Keratinocyte (primary cell): ENCODE results near the gene HES2. TPM values are rescaled to one million over a fixed set of nuclear protein-coding genes. Genes with fewer than 3 reads are reported as not detected.

Experiments used
- DNase-seq: peaks from one replicate; pipeline ENCODE4 v3.0.0-alpha.2; 2011; ENCODE audit warnings: low read depth, missing footprints, low spot score
- FAIRE-seq: peaks from 2 replicates; lab custom pipeline; 2011; peaks lifted over from hg19 to GRCh38; lab: Jason Lieb, UNC
- H2AFZ ChIP-seq: 2 replicates; pipeline ENCODE4 v1.6.0; 2012; ENCODE audit warnings: low read length, control low read depth, inconsistent platforms; ENCODE audit not compliant: control insufficient read depth
- H3K27ac ChIP-seq: 2 replicates; pipeline ENCODE4 v1.5.1; 2011; ENCODE audit warnings: low read length; ENCODE audit not compliant: control insufficient read depth, insufficient read depth
- H3K27me3 ChIP-seq: 3 replicates; pipeline ENCODE4 v1.6.0; 2011; ENCODE audit warnings: low read length; ENCODE audit not compliant: control insufficient read depth, insufficient read depth; ENCODE audit errors: extremely low read depth
- H3K36me3 ChIP-seq, 2 experiments: 2 replicates in 1 of 2; 3 replicates in 1 of 2; pipeline ENCODE4 v1.5.1; 2011; ENCODE audit warnings: low read length in 2 of 2, mild to moderate bottlenecking in 1 of 2; ENCODE audit not compliant: control insufficient read depth in 2 of 2, insufficient read depth in 2 of 2; ENCODE audit errors: extremely low read depth in 1 of 2
- H3K4me1 ChIP-seq: 3 replicates; pipeline ENCODE4 v1.5.1; 2011; ENCODE audit warnings: low read length; ENCODE audit not compliant: control insufficient read depth, insufficient read depth; ENCODE audit errors: extremely low read depth
- H3K4me2 ChIP-seq: 3 replicates; pipeline ENCODE4 v1.6.0; 2011; ENCODE audit warnings: low read depth, low read length; ENCODE audit not compliant: control insufficient read depth, insufficient read depth; ENCODE audit errors: extremely low read depth
- H3K4me3 ChIP-seq, 3 experiments: fragments of 200-600 bp in 1 of 3; sonication (generic) in 1 of 3; 2 replicates in 2 of 3; 3 replicates in 1 of 3; pipeline ENCODE4 v1.5.1; 2011 to 2016; ENCODE audit warnings: low read length in 3 of 3, mild to moderate bottlenecking in 3 of 3, control low read depth in 2 of 3, inconsistent platforms in 1 of 3, low read depth in 1 of 3, mixed read lengths in 1 of 3, mixed run types in 1 of 3, moderate library complexity in 1 of 3; ENCODE audit not compliant: control insufficient read depth in 2 of 3, insufficient read depth in 2 of 3; ENCODE audit errors: extremely low read depth in 1 of 3
- H3K79me2 ChIP-seq: 2 replicates; pipeline ENCODE4 v1.6.0; 2012; ENCODE audit warnings: low read length; ENCODE audit not compliant: control insufficient read depth, insufficient read depth
- H3K9ac ChIP-seq: 3 replicates; pipeline ENCODE4 v1.6.0; 2011; ENCODE audit warnings: low read length; ENCODE audit not compliant: control insufficient read depth, insufficient read depth; ENCODE audit errors: extremely low read depth
- H3K9me1 ChIP-seq: 3 replicates; pipeline ENCODE4 v1.6.0; 2011; ENCODE audit warnings: low read length; ENCODE audit not compliant: control insufficient read depth, insufficient read depth; ENCODE audit errors: extremely low read depth
- H3K9me3 ChIP-seq: 2 replicates; pipeline ENCODE4 v1.5.1; 2012; ENCODE audit warnings: low read depth, low read length; ENCODE audit not compliant: control insufficient read depth
- H4K20me1 ChIP-seq: 3 replicates; pipeline ENCODE4 v1.6.0; 2011; ENCODE audit warnings: low read length; ENCODE audit not compliant: control insufficient read depth, insufficient read depth; ENCODE audit errors: extremely low read depth
- CTCF ChIP-seq, 3 experiments: IDR thresholded peaks in 1 of 3; conservative IDR thresholded peaks in 1 of 3; optimal IDR thresholded peaks in 1 of 3; 2 replicates in 2 of 3; 3 replicates in 1 of 3; pipeline versions ENCODE3 to v1.5.1; 2011; ENCODE audit warnings: low read length in 3 of 3, mild to moderate bottlenecking in 3 of 3, moderate library complexity in 2 of 3, control low read depth in 1 of 3, inconsistent platforms in 1 of 3; ENCODE audit not compliant: insufficient read depth in 2 of 3; ENCODE audit errors: extremely low read depth in 1 of 3
- EZH2 ChIP-seq: IDR thresholded peaks from one replicate; pipeline ENCODE4 v1.6.1; 2012; ENCODE audit warnings: inconsistent platforms, mild to moderate bottlenecking, low read length, moderate library complexity
- dilution Hi-C: fragments of 300-500 bp; cut with MboI; formaldehyde crosslinking; loops from one replicate; pipeline ENCODE4 v1.7.0; 2020; ENCODE audit warnings: low sequenced_read_pairs; ENCODE audit not compliant: extremely low pct_ligation_motif_present
- polyA plus RNA-seq, 5 experiments: library from polyadenylated mRNA; depleted of rRNA in 3 of 5; stranded (reverse) in 3 of 5; stranded (forward) in 1 of 5; unstranded in 1 of 5; fragments of >200 nt; gene quantifications; 1 replicate in 1 of 5; 2 replicates in 3 of 5; 3 replicates in 1 of 5; pipeline versions ENCODE4 v1.2.1 to v1.2.3, GENCODE V29; 2011 to 2012; ENCODE audit warnings: missing spikeins in 2 of 5, low read depth in 1 of 5, low replicate concordance in 1 of 5

The HES2 gene
- polyA plus RNA-seq, 1 donor (not counting 4 experiments of a cell fraction or from before 2014, with no cell fraction given), result 30.1 TPM

DNA sequence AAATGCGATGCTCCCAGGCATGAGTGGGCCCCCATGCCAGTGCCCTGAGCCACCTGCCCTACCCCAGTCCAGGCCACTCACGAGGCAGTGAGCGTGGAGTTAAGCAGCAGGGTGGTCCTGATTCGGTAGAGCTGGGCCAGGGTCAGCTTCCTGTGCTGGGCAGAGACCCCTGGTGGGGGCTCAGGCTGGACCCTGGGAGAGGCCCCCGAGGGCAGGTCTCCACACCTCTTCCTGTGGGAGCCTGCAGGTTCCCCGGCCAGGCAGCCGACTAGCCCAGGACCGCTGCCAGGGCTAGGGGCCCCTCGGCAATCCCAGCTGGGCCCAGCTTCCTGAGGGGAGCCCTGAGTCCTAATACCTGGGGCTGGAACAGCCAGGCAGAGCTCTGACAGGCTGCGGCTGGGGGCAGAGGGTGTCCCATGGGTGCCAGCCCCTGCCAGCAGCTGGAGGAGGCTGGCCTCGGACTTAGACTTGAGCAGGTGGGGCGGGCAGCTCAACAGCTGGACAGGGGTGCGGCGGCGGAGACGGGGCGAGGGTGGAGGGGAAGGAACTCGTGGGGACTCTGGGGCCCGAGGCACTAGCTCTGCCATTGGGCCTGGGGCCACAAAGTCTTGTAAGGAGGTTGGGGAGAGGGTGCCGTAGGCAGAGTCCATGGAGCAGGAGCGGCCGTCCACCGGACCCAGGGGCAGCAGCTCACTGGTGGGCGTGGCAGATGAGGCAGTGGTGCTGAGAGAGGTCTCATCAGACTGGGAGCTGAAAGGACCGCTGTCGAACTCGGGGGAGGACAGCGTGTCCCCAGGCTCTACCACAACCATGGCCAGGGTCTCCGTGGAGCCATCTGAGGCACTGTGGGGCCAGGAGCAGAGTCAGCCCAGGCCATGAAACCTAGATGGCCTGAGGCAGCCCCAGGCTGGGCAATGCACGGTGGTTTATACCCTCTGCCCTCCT lies 48.3 kb upstream of the HES2 start:
- no peak overlapping the region for H3K4me3 ChIP-seq
- TF ChIP-seq EZH2, result no peak
- TF ChIP-seq CTCF (optimal IDR thresholded peaks at IDR 0.05 in 1 of 3, IDR thresholded peaks at IDR 0.05 in 1 of 3, conservative IDR thresholded peaks at IDR 0.05 in 1 of 3; ENCODE audit: extremely low read depth in 1 of 3, insufficient read depth in 2 of 3, low read length in 3 of 3), result no peak
- no peaks in the 10 kb centered on the region for H4K20me1 ChIP-seq
- H3K27ac ChIP-seq, result no peak overlapping the region
- H2AFZ ChIP-seq, result no peak overlapping the region
- no peaks in the 10 kb centered on the region for H3K9me3 ChIP-seq
- H3K9ac ChIP-seq, result no peak overlapping the region
- no peak overlapping the region for H3K4me2 ChIP-seq
- peaks cover 42 to 56% of the 10 kb centered on the region in 2 experiments for H3K36me3 ChIP-seq
- no peaks in the 10 kb centered on the region for H3K79me2 ChIP-seq
- dilution Hi-C loops, result no loop called here
- peaks cover 2% of the 10 kb centered on the region for H3K9me1 ChIP-seq
- H3K27me3 ChIP-seq, result no peaks in the 10 kb centered on the region
- peaks cover 17% of the 10 kb centered on the region for H3K4me1 ChIP-seq
- FAIRE-seq (no peak), DNase-seq (no peak)

GRCh38 chr1:6467224-6467623 lies 47.5 kb upstream of the HES2 start:
- no peaks in the 10 kb centered on the region for H3K79me2 ChIP-seq
- peaks cover 41 to 59% of the 10 kb centered on the region in 2 experiments for H3K36me3 ChIP-seq
- no peaks in the 10 kb centered on the region for H3K27me3 ChIP-seq
- H3K9me3 ChIP-seq, result no peaks in the 10 kb centered on the region
- no peak overlapping the region for H2AFZ ChIP-seq
- no peak for DNase-seq
- dilution Hi-C loops, result no loop called here
- H4K20me1 ChIP-seq, result no peaks in the 10 kb centered on the region
- FAIRE-seq, result no peak
- no peak overlapping the region for H3K4me3 ChIP-seq
- TF ChIP-seq CTCF (optimal IDR thresholded peaks at IDR 0.05 in 1 of 3, IDR thresholded peaks at IDR 0.05 in 1 of 3, conservative IDR thresholded peaks at IDR 0.05 in 1 of 3; ENCODE audit: extremely low read depth in 1 of 3, insufficient read depth in 2 of 3, low read length in 3 of 3), result no peak
- TF ChIP-seq EZH2, result no peak
- H3K27ac ChIP-seq, result no peak overlapping the region
- H3K9ac ChIP-seq, result no peak overlapping the region
- H3K4me1 ChIP-seq, result peaks cover 10% of the 10 kb centered on the region
- H3K4me2 ChIP-seq, result no peak overlapping the region
- no peaks in the 10 kb centered on the region for H3K9me1 ChIP-seq
